ENCODE results near the gene IGFBP1. TPM values are rescaled to one million over a fixed set of nuclear protein-coding genes. Genes with fewer than 3 reads are reported as not detected.

IGFBP1 gene
- total and polyA plus RNA-seq, 9 of the 15 experiments (the other 6 are each of a cell fraction or from before 2014, with no cell fraction given): not detected

GRCh38 chr7:45924283-45924682, 36.0 kb downstream of the IGFBP1 start:
- no TSS peak for BruUV-seq (replicated peaks)
- WGBS (ENCODE audit: insufficient coverage, low coverage, missing lambda C conversion rate): 0% methylated on average over 4 of the region's 5 CpGs
- CTCF ChIA-PET (ENCODE audit: low intra/inter-chr PET ratio): interaction anchor here (1.6 kb wide), 1 partner anchor 1255 kb away, joined by 6 read pairs; no protein-coding TSS in a partner anchor

More at GRCh38 chr7:45924283-45924682, 36.0 kb downstream of the IGFBP1 start:
- TF ChIP-seq NFYB (IDR thresholded peaks at IDR 0.05; ENCODE audit: extremely low read depth, insufficient read length) (no peak), POLR2H (tag; IDR thresholded peaks at IDR 0.05; ENCODE audit: low read depth) (no peak), LCOR (CRISPR knock-in tag; IDR thresholded peaks at IDR 0.05) (no peak), ZNF830 (CRISPR knock-in tag; IDR thresholded peaks at IDR 0.05) (no peak), PBX2 (CRISPR knock-in tag; IDR thresholded peaks at IDR 0.05; ENCODE audit: low read depth) (no peak), PBX2 (tag; conservative IDR thresholded peaks at IDR 0.05; ENCODE audit: low read depth) (no peak), JUND (IDR thresholded peaks at IDR 0.05; ENCODE audit: borderline replicate concordance, low read depth, low read length) (no peak), JUND (tag; IDR thresholded peaks at IDR 0.05; ENCODE audit: borderline replicate concordance, low read depth, low read length) (no peak), KLF16 (IDR thresholded peaks at IDR 0.05) (no peak), ZNF224 (CRISPR knock-in tag; IDR thresholded peaks at IDR 0.05) (no peak), FUS (optimal IDR thresholded peaks at IDR 0.05; ENCODE audit: low read depth, low read length) (no peak), ELF1 (tag; IDR thresholded peaks at IDR 0.05) (no peak), RB1 (IDR thresholded peaks at IDR 0.05; ENCODE audit: low read depth) (no peak), GATAD2A (IDR thresholded peaks at IDR 0.05) (no peak), XRCC3 (IDR thresholded peaks at IDR 0.05) (no peak), SMARCE1 (IDR thresholded peaks at IDR 0.05) (no peak), WHSC1 (IDR thresholded peaks at IDR 0.05; ENCODE audit: low read length) (no peak), HNRNPL (IDR thresholded peaks at IDR 0.05; ENCODE audit: low read depth, low read length) (no peak), ZNF431 (CRISPR knock-in tag; IDR thresholded peaks at IDR 0.05) (no peak), ZNF644 (tag; IDR thresholded peaks at IDR 0.05; ENCODE audit: low read depth) (no peak), PRPF4 (IDR thresholded peaks at IDR 0.05; ENCODE audit: insufficient read depth, low read depth, low read length, poor library complexity, severe bottlenecking) (no peak), HDAC8 (tag; IDR thresholded peaks at IDR 0.05) (no peak)
- Histone ChIP-seq H3K9me1 (ENCODE audit: control insufficient read depth, insufficient read depth, low read length) (no peaks in the 10 kb centered on the region), H3K4me2 (ENCODE audit: insufficient read depth, low read length) (no peak overlapping the region), H3K4me3 (no peak overlapping the region), H3K36me3 (ENCODE audit: control insufficient read depth, insufficient read depth, low read length) (no peaks in the 10 kb centered on the region), H2AFZ (ENCODE audit: low read depth, low read length) (no peak overlapping the region), H3K4me1 (replicated peaks in 1 of 2; ENCODE audit: control insufficient read depth in 2 of 2, insufficient read depth in 2 of 2, low read length in 2 of 2) (no peaks in the 10 kb centered on the region), H3K9ac (ENCODE audit: insufficient read depth in 1 of 2, low read depth in 2 of 2, low read length in 2 of 2) (no peak overlapping the region), H3K27me3 (ENCODE audit: control insufficient read depth in 2 of 2, insufficient read depth in 2 of 2, low read length in 2 of 2) (peaks cover 0 to 4% of the 10 kb centered on the region in 2 experiments; a peak in 1 of 5 replicates), H3K27ac (ENCODE audit: extremely low read depth, low read depth, low read length) (no peak overlapping the region), H3K79me2 (ENCODE audit: control insufficient read depth, insufficient read depth, low read length) (no peaks in the 10 kb centered on the region), H3K9me3 (replicated peaks; ENCODE audit: control insufficient read depth, insufficient read depth, low read depth, low read length) (no peaks in the 10 kb centered on the region), H4K20me1 (replicated peaks; ENCODE audit: control insufficient read depth, insufficient read depth, low read length) (no peaks in the 10 kb centered on the region)
- FAIRE-seq (no peak), DNase-seq (ENCODE audit: extremely low read depth in 1 of 4, low spot score in 3 of 4) (no peak), ATAC-seq (no peak)
- intact Hi-C loops (cut with micrococcal nuclease): loop anchor here (10.0 kb wide), 1 partner anchor 431 kb away; no protein-coding TSS in a partner anchor
- POLR2A ChIA-PET: no interaction called here
- in situ Hi-C loops (cut with MboI): loop anchor here (10.0 kb wide), 1 partner anchor 1161 kb away; no protein-coding TSS in a partner anchor

Measured in K562 (cell line).